Mesenchymal stem cell (in vitro differentiated cells and primary cell): ENCODE data around the gene MT1F.
"Not testable (repeated sequence)": the region's sequence is repeated elsewhere in the genome, so short reads cannot be mapped to it uniquely, and the experiment has no call there.

Experiments
- DNase-seq: peaks from one replicate; pipeline ENCODE4 v3.0.0-alpha.2; 2013
- H2AFZ ChIP-seq: one replicate; pipeline ENCODE4 v1.6.1; 2013; ENCODE audit warnings: low read depth, mild to moderate bottlenecking, control low read depth, inconsistent platforms, low read length, moderate library complexity
- H2AK5ac ChIP-seq: 2 replicates; pipeline ENCODE4 v1.6.1; 2013; ENCODE audit warnings: low read length, moderate library complexity, mild to moderate bottlenecking, inconsistent platforms; ENCODE audit not compliant: severe bottlenecking
- H2BK120ac ChIP-seq: one replicate; pipeline ENCODE4 v1.6.1; 2013; ENCODE audit warnings: low read depth, mild to moderate bottlenecking, inconsistent platforms, low read length, moderate library complexity
- H2BK12ac ChIP-seq, 2 experiments: one replicate each; pipeline ENCODE4 v1.6.1; 2013; ENCODE audit warnings: inconsistent platforms in 2 of 2, low read length in 2 of 2, mild to moderate bottlenecking in 2 of 2, moderate library complexity in 2 of 2, control low read depth in 1 of 2
- H2BK15ac ChIP-seq: one replicate; pipeline ENCODE4 v1.6.1; 2013; ENCODE audit warnings: mild to moderate bottlenecking, low read depth, inconsistent platforms; ENCODE audit not compliant: poor library complexity, severe bottlenecking
- H2BK5ac ChIP-seq: 2 replicates; pipeline ENCODE4 v1.6.1; 2013; ENCODE audit warnings: low read depth, mild to moderate bottlenecking, low read length, control low read depth, inconsistent platforms; ENCODE audit not compliant: poor library complexity, severe bottlenecking
- H3K14ac ChIP-seq, 2 experiments: one replicate each; pipeline ENCODE4 v1.6.1; 2013; ENCODE audit warnings: inconsistent platforms in 2 of 2, low read length in 2 of 2, control low read depth in 1 of 2, mild to moderate bottlenecking in 1 of 2, moderate library complexity in 1 of 2
- H3K18ac ChIP-seq, 2 experiments: one replicate each; pipeline ENCODE4 v1.6.1; 2013; ENCODE audit warnings: inconsistent platforms in 2 of 2, low read length in 2 of 2, control low read depth in 1 of 2, low read depth in 1 of 2, mild to moderate bottlenecking in 1 of 2
- H3K23ac ChIP-seq, 2 experiments: one replicate each; pipeline ENCODE4 v1.6.1; 2013; ENCODE audit warnings: inconsistent platforms in 2 of 2, low read length in 2 of 2, mild to moderate bottlenecking in 2 of 2, moderate library complexity in 2 of 2, control low read depth in 1 of 2
- H3K27ac ChIP-seq: 2 replicates; pipeline ENCODE4 v1.5.1; 2013; ENCODE audit warnings: mild to moderate bottlenecking, moderate library complexity, low read length, control low read depth, inconsistent platforms; ENCODE audit not compliant: poor library complexity, severe bottlenecking
- H3K27me3 ChIP-seq, 2 experiments: 2 replicates each; pipeline versions ENCODE4 v1.6.1 to v1.7.0; 2013; ENCODE audit warnings: low read length in 2 of 2, mild to moderate bottlenecking in 2 of 2, moderate library complexity in 2 of 2, control low read depth in 1 of 2, inconsistent platforms in 1 of 2; ENCODE audit not compliant: control insufficient read depth in 1 of 2, insufficient read depth in 1 of 2
- H3K36me3 ChIP-seq, 2 experiments: 2 replicates each; pipeline versions ENCODE4 v1.6.1 to v1.7.0; 2013; ENCODE audit warnings: low read length in 2 of 2, control low read depth in 1 of 2, inconsistent platforms in 1 of 2, low read depth in 1 of 2, mild to moderate bottlenecking in 1 of 2; ENCODE audit not compliant: insufficient read depth in 2 of 2, control insufficient read depth in 1 of 2
- H3K4ac ChIP-seq, 2 experiments: one replicate each; pipeline ENCODE4 v1.6.1; 2013; ENCODE audit warnings: inconsistent platforms in 2 of 2, low read length in 2 of 2, mild to moderate bottlenecking in 2 of 2, moderate library complexity in 2 of 2, control low read depth in 1 of 2, low read depth in 1 of 2
- H3K4me1 ChIP-seq: 2 replicates; pipeline ENCODE4 v1.6.1; 2013; ENCODE audit warnings: low read depth, low read length, control low read depth; ENCODE audit not compliant: control insufficient read depth, insufficient read depth
- H3K4me2 ChIP-seq: 2 replicates; pipeline ENCODE4 v1.6.1; 2013; ENCODE audit warnings: low read length, mild to moderate bottlenecking, inconsistent platforms; ENCODE audit not compliant: poor library complexity, severe bottlenecking
- H3K4me3 ChIP-seq, 2 experiments: 2 replicates each; pipeline versions ENCODE4 v1.5.1 to v1.7.0; 2013; ENCODE audit warnings: low read length in 2 of 2, mild to moderate bottlenecking in 2 of 2, control low read depth in 1 of 2, low read depth in 1 of 2; ENCODE audit not compliant: insufficient read depth in 1 of 2
- H3K79me1 ChIP-seq: replicated peaks from 2 replicates; pipeline ENCODE4 v1.6.1; 2013; ENCODE audit warnings: mild to moderate bottlenecking, control low read depth, low read length, inconsistent platforms; ENCODE audit not compliant: poor library complexity, severe bottlenecking
- H3K9ac ChIP-seq: 2 replicates; pipeline ENCODE4 v1.7.0; 2013; ENCODE audit warnings: mild to moderate bottlenecking, low read length, moderate library complexity
- H3K9me3 ChIP-seq: 2 replicates; pipeline ENCODE4 v1.7.0; 2013; ENCODE audit warnings: mild to moderate bottlenecking, low read length; ENCODE audit not compliant: control insufficient read depth
- H4K8ac ChIP-seq: one replicate; pipeline ENCODE4 v1.6.1; 2013; ENCODE audit warnings: inconsistent platforms, mild to moderate bottlenecking, low read length, moderate library complexity
- H4K91ac ChIP-seq: one replicate; pipeline ENCODE4 v1.6.1; 2013; ENCODE audit warnings: mild to moderate bottlenecking, low read length, inconsistent platforms
- WGBS: methylation state at CpG from one replicate; pipeline ENCODE4 v1.1.7; 2013; ENCODE audit warnings: mixed read lengths; 5-methylcytosine and 5-hydroxymethylcytosine counted together

The MT1F gene

DNA sequence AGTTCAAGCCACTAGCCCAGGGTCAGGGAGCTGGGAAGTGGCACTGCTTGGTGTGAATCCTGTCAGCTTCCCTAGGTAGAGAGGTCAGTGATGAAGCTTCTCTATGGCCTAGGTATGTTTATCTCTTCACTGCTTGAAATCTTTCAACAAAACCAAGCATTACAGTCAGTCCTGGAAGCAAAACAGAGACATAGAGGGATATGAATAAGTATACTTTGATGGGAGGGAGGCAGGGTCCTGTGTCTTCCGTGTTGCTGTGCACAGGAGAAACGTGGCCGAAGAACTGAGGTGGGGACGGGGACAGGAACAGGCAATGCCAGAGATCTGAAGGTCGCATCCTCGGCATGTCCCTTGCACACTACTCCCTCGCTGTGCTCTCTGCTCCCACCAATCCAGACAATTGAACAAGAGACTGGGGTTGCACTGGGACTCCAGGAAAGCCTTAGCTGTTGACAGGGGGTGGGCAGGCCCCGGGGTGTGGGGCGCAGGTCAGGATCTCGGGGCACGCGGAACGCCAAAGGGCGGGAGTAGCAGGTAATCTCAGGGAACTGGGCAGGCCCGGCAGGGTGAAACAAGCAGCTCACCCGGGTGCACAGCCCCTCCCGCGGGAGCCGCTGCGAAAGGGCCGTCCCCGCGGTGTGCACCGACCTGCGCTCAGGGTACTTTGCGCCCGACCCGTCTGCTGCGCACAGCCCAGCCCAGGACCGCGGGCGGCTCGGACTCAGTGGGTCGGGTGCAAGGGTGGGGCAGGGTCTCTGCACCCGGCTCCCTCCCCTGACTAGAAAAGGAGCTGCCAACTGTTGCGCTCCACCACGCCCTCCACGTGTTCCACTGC lies 11.5 kb downstream of the MT1F start, which contains the start of gene MT1H:
MT1H (plus strand) TSS at position 810 of the 835 bp plus-strand sequence. CDS start 71 bp downstream, outside the sequence.
- Histone ChIP-seq H3K18ac (no peak within 1 kb of the TSS), H3K36me3 (no peaks in the 10 kb centered on the region), H3K4me2 (no peak within 1 kb of the TSS), H4K8ac (no peak within 1 kb of the TSS), H2BK15ac (no peak within 1 kb of the TSS), H3K4ac (no peak within 1 kb of the TSS), H3K4me1 (peaks cover 14% of the 10 kb centered on the region), H2AFZ (no peak within 1 kb of the TSS), H3K9me3 (no peaks in the 10 kb centered on the region), H3K27ac (no peak within 1 kb of the TSS), H2BK5ac (no peak within 1 kb of the TSS), H2BK12ac (no peak within 1 kb of the TSS), H4K91ac (no peak within 1 kb of the TSS), H3K14ac (no peak within 1 kb of the TSS), H3K4me3 (no peak within 1 kb of the TSS), H2BK120ac (no peak within 1 kb of the TSS), H3K27me3 (peaks cover 62 to 84% of the 10 kb centered on the region in 2 experiments), H3K23ac (no peak within 1 kb of the TSS), H3K9ac (no peak within 1 kb of the TSS), H2AK5ac (no peak within 1 kb of the TSS), H3K79me1 (no peaks in the 10 kb centered on the region)
- DNase-seq = no peak
- 4% methylated on average over 34 of the region's 38 CpGs for WGBS

DNA sequence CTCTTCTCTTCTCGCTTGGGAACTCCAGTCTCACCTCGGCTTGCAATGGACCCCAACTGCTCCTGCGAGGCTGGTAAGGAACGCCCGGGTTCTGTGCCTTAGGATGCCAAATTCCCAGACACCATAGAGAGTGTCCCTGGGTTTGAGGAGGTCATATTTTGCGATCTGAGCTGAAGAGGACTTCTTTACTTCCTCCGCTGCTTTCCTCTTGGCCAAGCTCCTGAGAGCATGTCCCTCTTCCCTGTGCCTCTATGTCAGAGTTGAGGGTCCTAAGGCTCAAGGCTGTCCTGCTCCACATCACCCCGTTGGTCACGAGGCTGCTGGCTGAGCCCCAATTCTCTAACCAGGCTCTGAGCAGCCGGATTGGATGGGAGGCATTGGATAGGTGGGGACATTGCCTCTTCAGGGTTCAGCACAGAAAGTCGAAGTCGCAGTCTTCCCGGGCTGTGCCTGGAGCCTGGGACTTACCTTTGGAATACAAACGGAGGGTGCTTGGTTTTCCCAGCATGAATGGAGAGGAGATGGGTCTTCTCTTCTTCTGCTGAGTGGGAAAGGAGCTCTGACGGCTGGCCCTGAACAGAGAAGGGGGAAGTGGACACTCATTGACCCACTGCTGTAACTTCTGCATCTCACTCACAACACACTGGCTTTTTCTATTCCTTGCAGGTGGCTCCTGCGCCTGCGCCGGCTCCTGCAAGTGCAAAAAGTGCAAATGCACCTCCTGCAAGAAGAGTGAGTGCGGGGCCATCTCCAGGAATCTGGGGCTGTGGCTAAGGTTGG lies 12.3 kb downstream of the MT1F start:
- H3K9ac ChIP-seq = no peak overlapping the region
- no peak overlapping the region for H3K4me2 ChIP-seq
- no peak overlapping the region for H3K23ac ChIP-seq
- no peak overlapping the region for H2BK12ac ChIP-seq
- no peak overlapping the region for H3K27ac ChIP-seq
- H3K4me1 ChIP-seq = peaks cover 14% of the 10 kb centered on the region
- no peak overlapping the region for H3K14ac ChIP-seq
- no peak overlapping the region for H3K18ac ChIP-seq
- H4K91ac ChIP-seq = no peak overlapping the region
- H4K8ac ChIP-seq = no peak overlapping the region
- no peak overlapping the region for H2BK15ac ChIP-seq
- H3K36me3 ChIP-seq = no peaks in the 10 kb centered on the region
- H2BK5ac ChIP-seq = no peak overlapping the region
- WGBS = 6% methylated on average over 18 of the region's 19 CpGs
- H2AFZ ChIP-seq = no peak overlapping the region
- H3K4ac ChIP-seq = no peak overlapping the region
- H3K27me3 ChIP-seq = peaks cover 59 to 77% of the 10 kb centered on the region in 2 experiments
- no peak overlapping the region for H2BK120ac ChIP-seq
- H3K79me1 ChIP-seq = no peaks in the 10 kb centered on the region
- no peak overlapping the region for H3K4me3 ChIP-seq
- DNase-seq = no peak
- no peaks in the 10 kb centered on the region for H3K9me3 ChIP-seq
- no peak overlapping the region for H2AK5ac ChIP-seq

DNA sequence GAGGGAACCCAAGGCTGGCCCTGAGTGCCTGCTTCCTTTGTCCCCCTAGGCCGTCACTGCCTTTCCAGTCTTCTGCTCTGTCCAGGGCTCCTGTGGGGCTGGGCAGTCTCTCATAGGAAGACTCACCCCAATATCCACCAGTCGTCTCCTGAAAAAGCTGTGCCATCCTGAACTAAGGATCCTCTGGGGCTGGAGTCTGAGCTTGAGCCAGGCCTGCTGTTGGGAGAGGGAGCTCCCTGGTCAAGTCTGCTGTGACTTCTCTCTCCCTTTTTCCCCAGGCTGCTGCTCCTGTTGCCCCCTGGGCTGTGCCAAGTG lies 12.8 kb downstream of the MT1F start:
- Histone ChIP-seq H3K4me1 (peaks cover 17% of the 10 kb centered on the region), H3K4me2 (no peak overlapping the region), H3K14ac (no peak overlapping the region), H2AFZ (no peak overlapping the region), H3K79me1 (no peaks in the 10 kb centered on the region), H2BK15ac (no peak overlapping the region), H3K18ac (no peak overlapping the region), H3K27me3 (peaks cover 54 to 78% of the 10 kb centered on the region in 2 experiments), H4K91ac (no peak overlapping the region), H3K4ac (no peak overlapping the region), H4K8ac (no peak overlapping the region), H3K23ac (no peak overlapping the region), H3K36me3 (no peaks in the 10 kb centered on the region), H2AK5ac (no peak overlapping the region), H2BK12ac (no peak overlapping the region), H3K9me3 (no peaks in the 10 kb centered on the region), H3K27ac (no peak overlapping the region), H2BK5ac (no peak overlapping the region), H3K4me3 (no peak overlapping the region), H3K9ac (no peak overlapping the region), H2BK120ac (no peak overlapping the region)
- DNase-seq = no peak
- 0% methylated on average over 1 of the region's 2 CpGs for WGBS

DNA sequence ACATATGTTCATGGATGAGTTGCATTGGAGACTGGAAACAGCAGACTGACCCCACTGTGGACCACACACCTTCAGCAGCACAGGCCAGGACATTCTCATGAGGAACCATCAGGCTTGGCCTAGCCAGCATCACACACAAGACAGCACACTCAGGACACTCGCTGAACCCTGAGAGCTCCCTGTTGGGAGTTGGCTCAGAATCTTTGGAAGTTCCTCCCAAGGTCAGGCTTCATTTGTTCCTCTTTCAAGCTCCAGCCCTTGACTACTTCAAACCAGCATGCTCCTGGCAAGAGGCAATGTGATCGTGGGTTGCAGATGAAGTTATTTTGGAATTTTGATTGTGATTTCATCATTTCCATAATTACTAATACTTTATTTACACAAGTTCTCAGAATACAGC lies 13.9 kb downstream of the MT1F start:
- H2BK120ac ChIP-seq, H3K79me1 ChIP-seq, H2BK5ac ChIP-seq, H3K23ac ChIP-seq, H2AFZ ChIP-seq, H2AK5ac ChIP-seq, H3K4me2 ChIP-seq, H2BK15ac ChIP-seq, H3K36me3 ChIP-seq, H4K8ac ChIP-seq, H3K27ac ChIP-seq, H2BK12ac ChIP-seq, H4K91ac ChIP-seq, H3K4ac ChIP-seq, H3K18ac ChIP-seq, H3K4me3 ChIP-seq, H3K9ac ChIP-seq, H3K14ac ChIP-seq, DNase-seq, H3K9me3 ChIP-seq: not testable (repeated sequence)
- H3K4me1 ChIP-seq = peaks cover 20% of the 10 kb centered on the region
- H3K27me3 ChIP-seq = peaks cover 47 to 78% of the 10 kb centered on the region in 2 experiments
- 71% methylated on average over 1 of the region's 2 CpGs for WGBS
